ENCODE data around the gene ANXA11. TPM values are rescaled to one million over a fixed set of nuclear protein-coding genes. Genes with fewer than 3 reads are reported as not detected.
A peak's percentile ranks its signal among the peaks of the same experiment; 100 is the strongest.

Gene ANXA11
- total and polyA plus RNA-seq, 2 of the 8 experiments (the other 6 are each of a cell fraction or from before 2014, with no cell fraction given), result 40.5 to 84.9 TPM

DNA sequence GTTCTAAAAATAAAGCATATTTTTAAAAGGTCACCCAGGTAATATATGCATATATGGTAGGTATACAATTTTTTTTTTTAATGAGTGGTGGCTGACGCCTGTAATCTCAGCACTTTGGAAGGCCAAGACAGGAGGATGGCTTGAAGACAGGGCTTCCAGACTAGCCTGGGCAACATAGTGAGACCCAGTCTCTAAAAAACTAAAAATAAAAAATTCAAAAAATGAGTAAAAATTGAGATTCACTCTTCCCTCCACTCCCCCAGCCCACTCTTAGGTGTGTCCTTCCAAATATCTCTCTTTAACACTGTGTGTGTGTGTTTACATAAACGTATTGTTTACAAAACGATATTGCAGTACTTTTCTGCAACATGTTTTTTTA is 929 bp upstream of the ANXA11 start:
- 92% methylated on average over 3 of the region's 3 CpGs; no CpG with 5 or more reads in 1 of the 2 experiments for WGBS, 2 experiments (ENCODE audit: extremely low coverage in 1 of 2, insufficient coverage in 1 of 2, insufficient read length in 1 of 2, insufficient replicate concordance in 2 of 2, low coverage in 1 of 2, low lambda C conversion rate in 2 of 2, missing lambda C conversion rate in 1 of 2)
- Histone ChIP-seq H3K14ac (ENCODE audit: insufficient read length) (no peak overlapping the region), H3K79me1 (ENCODE audit: low read depth, low read length) (peaks cover 3% of the 10 kb centered on the region; the same call in 1 of the 2 replicates), H3K36me3 (ENCODE audit: control insufficient read depth in 2 of 4, insufficient read depth in 4 of 4, low read length in 3 of 4) (no peaks in the 10 kb centered on the region), H2AK5ac (ENCODE audit: low read depth, low read length) (peak overlapping the region; percentile 97; the same call in 1 of the 2 replicates), H4K20me1 (replicated peaks in 1 of 2; ENCODE audit: control insufficient read depth in 1 of 2, insufficient read depth in 2 of 2, low read length in 2 of 2) (peaks cover 0 to 9% of the 10 kb centered on the region in 2 experiments), H3K27me3 (replicated peaks in 1 of 4; ENCODE audit: control insufficient read depth in 3 of 4, extremely low read depth in 1 of 4, insufficient read depth in 3 of 4, low read length in 3 of 4) (peaks cover 0 to 17% (median 10%) of the 10 kb centered on the region in 4 experiments; a peak in 6 of 7 replicates), H3K27ac (ENCODE audit: low read depth, low read length) (no peak overlapping the region), H3K23ac (ENCODE audit: insufficient read length) (no peak overlapping the region), H4K5ac (ENCODE audit: insufficient read length, low read depth, low read length) (no peak overlapping the region), H3K4me2 (ENCODE audit: insufficient read depth in 1 of 2, low read depth in 2 of 2, low read length in 2 of 2) (peak overlapping the region in 1 of 2 experiments; percentile 99; a peak in 1 of 4 replicates), H3K4ac (replicated peaks; ENCODE audit: insufficient read length, low read depth, low read length) (no peak overlapping the region), H3K9me3 (ENCODE audit: insufficient read depth in 2 of 2, low read depth in 1 of 2, low read length in 1 of 2) (no peaks in the 10 kb centered on the region), H3K79me2 (ENCODE audit: control insufficient read depth in 1 of 2, insufficient read depth in 2 of 2, low read length in 2 of 2) (peaks cover 3 to 26% of the 10 kb centered on the region in 2 experiments; a peak in 3 of 4 replicates), H3K56ac (replicated peaks; ENCODE audit: insufficient read length, low read depth, low read length) (no peak overlapping the region), H3K4me1 (replicated peaks in 1 of 4; ENCODE audit: control insufficient read depth in 3 of 4, insufficient read depth in 4 of 4, low read length in 3 of 4) (peaks cover 10 to 17% (median 14%) of the 10 kb centered on the region in 4 experiments), H4K8ac (ENCODE audit: extremely low read depth, insufficient read depth, low read length) (peak overlapping the region; percentile 31; the same call in 1 of the 2 replicates), H2BK5ac (ENCODE audit: low read depth, low read length) (no peak overlapping the region), H2BK120ac (replicated peaks; ENCODE audit: low read depth, low read length) (no peak overlapping the region), H2BK15ac (ENCODE audit: low read length) (no peak overlapping the region), H3K4me3 (ENCODE audit: extremely low read depth in 1 of 4, insufficient read depth in 2 of 4, low read depth in 3 of 4, low read length in 4 of 4) (peak overlapping the region in 2 of 4 experiments; percentile 76 to 81; a peak in 1 of 8 replicates), H3K9ac (replicated peaks in 1 of 4; ENCODE audit: extremely low read depth in 1 of 4, low read depth in 3 of 4, low read length in 3 of 4) (no peak overlapping the region), H3K18ac (ENCODE audit: extremely low read depth, low read length) (no peak overlapping the region), H2AFZ (ENCODE audit: low read length) (no peak overlapping the region), H2BK12ac (ENCODE audit: low read depth, low read length) (0 out of 2 replicates have a peak overlapping the region, but pooled peaks have one; percentile 18), H2BK20ac (ENCODE audit: low read length) (no peak overlapping the region), H4K91ac (replicated peaks; ENCODE audit: insufficient read length, low read length) (no peak overlapping the region), H3K23me2 (ENCODE audit: low read depth, low read length) (peaks cover 12% of the 10 kb centered on the region)
- CTCF ChIA-PET (ENCODE audit: partially characterized antibody), result interaction anchor here (0.6 to 0.7 kb wide), 2 partner anchors 44 to 52 kb away, joined by 3 read pairs; no protein-coding TSS in a partner anchor
- DNase-seq (ENCODE audit: low read depth in 1 of 2, low spot score in 2 of 2) (no peak), FAIRE-seq (no peak)
- TF ChIP-seq EP300 (IDR thresholded peaks at IDR 0.05; ENCODE audit: borderline replicate concordance in 1 of 2, low read depth in 2 of 2, low read length in 2 of 2) (no peak), TEAD4 (IDR thresholded peaks at IDR 0.05; ENCODE audit: low read depth, low read length) (no peak), EGR1 (IDR thresholded peaks at IDR 0.05; ENCODE audit: borderline replicate concordance, low read depth, low read length) (no peak)
- POLR2A ChIA-PET (ENCODE audit: partially characterized antibody), result no interaction called here
